Heart left ventricle (tissue), 13 donors: ENCODE measurements around the gene CHST5.
"Not testable (repeated sequence)": the region's sequence is repeated elsewhere in the genome, so short reads cannot be mapped to it uniquely, and the experiment has no call there.

Source experiments
- CTCF ChIP-seq, 12 donors: fragments of 200-600 bp; sonication (generic) in 4 of 12; IDR thresholded peaks; one replicate each; pipeline versions ENCODE4 v1.5.0 to v1.8.0; 2018 to 2022; ENCODE audit warnings: antibody characterized with exemption in 12 of 12, mild to moderate bottlenecking in 5 of 12
- POLR2A ChIP-seq, 2 donors: fragments of 450-650 bp; IDR thresholded peaks; one replicate each; pipeline ENCODE4 v1.6.1; 2017; ENCODE audit warnings: antibody characterized with exemption in 2 of 2, mild to moderate bottlenecking in 2 of 2, moderate library complexity in 2 of 2
- donor health status: ischemic (EF 13 %, LVEDD 7.1; RV severe dilation, severe dysfunction).
- donor health status: DM: no; HTN: yes; CAD: no.
- donor health status: DM: no; HTN: no; CAD: no.
- donor health status: ischemic (EF 25% LVEDD 6.9; RV normal size, moderate dysfunction).
- donor health status: ischemic (EF 25% LVEDD 5.7; RV mildly dilated, moderate dysfunction).
- donor health status: ischemic (EF 35%, LVEDD 5.7; RV mildly dilated, moderate dysfunction).
- donor health status: nonischemic (EF 11% LVEDD 7.7; RV severe dilation, severe dysfunction).
- donor health status: DM: yes; HTN: yes; CAD: no.
- donor health status: PGD.
- donor health status: ischemic (EF 29% LVEDD 5.4; RV normal size, mild dysfunction).
- donor health status: nonischemic (EF 23%, LVEDD 6.1; RV moderate dilation, normal function).

DNA sequence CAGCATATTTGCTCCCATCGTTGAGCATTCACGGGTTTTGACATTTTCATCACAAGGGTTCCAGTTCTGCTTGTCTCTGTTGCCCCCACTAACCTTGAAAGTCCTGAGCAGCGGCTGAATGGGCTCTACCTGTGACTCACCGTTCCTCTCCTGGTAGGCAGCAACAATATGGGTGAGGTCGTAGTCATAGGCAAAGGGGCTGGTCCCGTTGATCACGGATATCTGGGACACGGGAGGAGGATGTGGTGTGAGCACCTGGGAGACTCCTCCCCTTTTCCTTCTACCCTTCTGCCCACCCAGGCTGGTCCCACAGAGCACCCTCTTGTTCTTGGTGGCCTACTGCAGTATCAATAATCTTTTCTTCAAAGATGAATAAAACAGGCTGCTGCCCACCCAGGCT, 6.6 kb upstream of the CHST5 start:
- TF ChIP-seq CTCF, POLR2A (IDR thresholded peaks at IDR 0.05): not testable (repeated sequence)
